Suppressor macrophage (primary cell): Measurements from ENCODE around the gene LDB1.
A peak's percentile ranks its signal among the peaks of the same experiment; 100 is the strongest.

Experiments used
- DNase-seq, 4 experiments: peaks; one replicate each; pipeline ENCODE4 v3.0.0-alpha.2; 2020 to 2022

LDB1 gene

GRCh38 chr10:102135956-102136526 lies 15.9 kb upstream of the LDB1 start:
- DNase-seq = no peak

GRCh38 chr10:102134416-102134815 lies 14.2 kb upstream of the LDB1 start:
- DNase-seq = no peak

- peak; percentile 78 to 89 (median 83) for DNase-seq
These were observed 13.4 kb upstream of the LDB1 start for GRCh38 chr10:102133373-102134195.

- peak; percentile 98 to 99 (median 99) for DNase-seq
These were observed 12.6 kb upstream of the LDB1 start, which contains the start of gene PPRC1 for GRCh38 chr10:102132563-102133372. Gene PPRC1 (plus strand): TSS chr10:102133040. CDS start chr10:102133069, 29 bp downstream.

- DNase-seq = no peak
These were observed 12.0 kb upstream of the LDB1 start for GRCh38 chr10:102132193-102132562.

- DNase-seq = no peak
These were observed 11.4 kb upstream of the LDB1 start for GRCh38 chr10:102131286-102132170.

- DNase-seq = no peak
These were observed 3.1 kb upstream of the LDB1 start for GRCh38 chr10:102123223-102123622.

GRCh38 chr10:102122450-102122849 lies 2.3 kb upstream of the LDB1 start:
- no peak for DNase-seq

- no peak for DNase-seq
These were observed 1.7 kb upstream of the LDB1 start for GRCh38 chr10:102121739-102122372.

- peak in 3 of 4 experiments; percentile 11 to 40 (median 16) for DNase-seq
These were observed 997 bp upstream of the LDB1 start for GRCh38 chr10:102120991-102121738.

GRCh38 chr10:102119417-102120141 lies 589 bp downstream of the LDB1 start:
- peak; percentile 29 to 62 (median 46) for DNase-seq

- peak; percentile 41 to 66 (median 60) for DNase-seq
These were observed 1.3 kb downstream of the LDB1 start for GRCh38 chr10:102118867-102119266.

GRCh38 chr10:102117391-102118159 lies 2.6 kb downstream of the LDB1 start:
- DNase-seq = peak; percentile 43 to 74 (median 67)

- no peak for DNase-seq
These were observed 3.5 kb downstream of the LDB1 start for GRCh38 chr10:102116656-102117055.

GRCh38 chr10:102115775-102116174 lies 4.4 kb downstream of the LDB1 start:
- peak in 2 of 4 experiments; percentile 37 to 41 for DNase-seq

- peak; percentile 87 to 94 (median 90) for DNase-seq
These were observed 5.1 kb downstream of the LDB1 start for GRCh38 chr10:102114861-102115618.

- peak; percentile 12 to 53 (median 33) for DNase-seq
These were observed 6.0 kb downstream of the LDB1 start for GRCh38 chr10:102113956-102114857.
